HG03039 (cell line): Measurements from ENCODE around the gene MPPED1.

Experiments
- ATAC-seq: cut with Tn5 transposase; IDR thresholded peaks from one replicate; pipeline ENCODE4 v1.9.1; 2021; ENCODE audit warnings: mild to moderate bottlenecking, moderate library complexity; ENCODE audit not compliant: unreplicated experiment

MPPED1 gene

GRCh38 chr22:43474161-43475101 is 62.6 kb downstream of the MPPED1 start:
- ATAC-seq = no peak

- no peak for ATAC-seq
Measured at GRCh38 chr22:43475549-43476076, 63.8 kb downstream of the MPPED1 start.

DNA sequence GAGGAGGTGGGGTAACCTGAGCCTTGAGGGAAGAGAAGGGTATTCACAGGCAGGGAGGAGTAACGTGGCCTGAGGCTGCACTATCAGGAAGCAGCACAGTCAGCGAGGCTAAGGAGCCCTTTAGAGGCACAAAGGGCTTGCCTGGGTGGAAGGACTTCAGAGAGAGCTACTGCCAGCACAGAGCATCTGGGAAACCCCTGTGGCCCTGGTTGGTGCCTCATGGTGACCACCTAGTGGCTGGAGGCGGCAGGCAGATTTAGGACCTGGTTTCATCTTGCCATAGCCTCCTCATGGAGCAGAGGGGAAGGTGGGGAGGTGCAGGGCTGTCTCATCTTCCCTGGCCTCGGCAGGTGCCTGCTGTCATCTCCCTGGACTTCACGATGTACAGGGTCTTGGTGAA is 64.5 kb downstream of the MPPED1 start:
- ATAC-seq = no peak

GRCh38 chr22:43476751-43477725 is 65.2 kb downstream of the MPPED1 start:
- ATAC-seq = no peak

DNA sequence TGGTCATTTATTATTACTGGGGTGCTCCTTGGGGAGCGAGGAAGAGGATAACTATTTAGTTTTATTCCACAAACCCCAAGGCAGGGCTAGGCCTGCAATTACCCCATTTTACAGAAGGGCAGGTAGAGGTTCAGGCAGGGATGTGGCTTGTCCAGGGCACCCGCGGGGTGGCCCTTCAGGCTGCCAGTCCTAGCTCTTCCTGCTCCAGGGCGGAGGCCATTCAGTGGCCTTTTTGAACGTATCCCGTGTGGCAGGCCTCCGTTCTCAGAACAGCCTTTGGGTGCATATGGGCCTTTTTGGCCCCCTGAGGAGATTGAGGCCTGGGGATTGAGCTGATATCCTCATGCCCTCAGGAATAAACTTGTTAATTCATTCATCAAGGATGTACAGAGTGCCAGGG is 66.2 kb downstream of the MPPED1 start:
- no peak for ATAC-seq

DNA sequence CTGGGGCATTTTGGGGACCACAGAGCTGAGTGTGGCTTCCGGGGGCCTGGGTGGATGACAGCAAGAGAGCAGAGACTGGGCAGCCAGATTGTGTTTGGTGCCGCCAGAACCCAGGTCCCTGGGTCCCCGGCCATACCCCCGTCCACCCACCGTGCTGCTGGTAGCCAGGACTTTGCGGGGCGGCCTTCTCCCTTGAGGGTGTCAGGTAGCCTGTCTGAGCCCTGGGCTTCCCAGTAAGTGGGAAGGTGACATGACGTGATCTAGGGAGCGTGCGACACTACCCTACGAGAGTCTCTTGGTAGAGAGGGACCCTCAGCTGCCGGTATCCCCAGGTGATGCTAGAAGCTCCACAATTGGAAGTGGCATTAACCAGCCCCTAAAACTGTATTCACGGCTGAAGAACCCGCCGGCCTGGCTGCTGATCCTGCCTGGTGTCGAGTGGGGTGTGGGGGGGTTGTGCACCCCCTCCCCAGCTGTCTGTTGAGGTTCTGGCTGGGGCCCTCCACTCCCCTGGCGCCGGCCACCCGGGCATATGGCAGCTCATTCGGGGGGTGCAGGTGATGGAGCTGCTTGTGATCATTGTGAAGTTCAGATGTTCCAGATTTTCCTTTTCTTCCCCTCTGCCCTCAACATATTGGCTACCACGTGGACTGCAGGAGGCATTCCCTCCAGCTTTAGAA is 66.9 kb downstream of the MPPED1 start:
- no peak for ATAC-seq

DNA sequence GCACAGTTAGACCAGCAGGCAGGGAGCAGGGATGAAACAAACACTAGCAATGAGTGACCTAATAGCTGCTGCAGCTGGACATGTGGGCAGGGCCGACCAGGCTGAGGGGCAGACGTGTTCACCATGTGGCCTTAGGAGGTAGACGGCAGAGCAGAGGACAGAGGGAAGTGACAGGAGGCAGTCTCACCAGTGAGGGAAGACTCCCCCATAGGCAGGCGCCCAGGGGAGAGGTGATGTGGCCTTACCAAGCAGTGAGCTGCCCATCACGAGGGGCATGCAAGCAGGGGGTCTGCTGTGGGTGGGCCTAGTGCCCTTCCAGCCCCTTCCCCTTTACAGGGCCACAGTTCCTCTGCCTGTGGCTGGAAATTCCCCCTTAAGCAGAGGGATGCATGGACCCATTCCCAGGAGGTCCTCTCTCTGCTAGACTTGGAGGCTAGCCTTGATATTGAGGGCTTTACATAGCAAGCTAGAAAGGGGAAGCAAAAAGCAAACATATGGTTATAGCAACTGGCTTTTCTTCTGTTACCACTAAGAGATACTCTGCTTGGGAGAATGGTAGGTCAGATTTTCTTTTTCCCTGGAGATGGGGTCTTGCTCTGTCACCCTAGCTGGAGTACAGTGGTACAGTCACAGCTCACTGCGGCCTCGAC is 67.6 kb downstream of the MPPED1 start:
- ATAC-seq = no peak

DNA sequence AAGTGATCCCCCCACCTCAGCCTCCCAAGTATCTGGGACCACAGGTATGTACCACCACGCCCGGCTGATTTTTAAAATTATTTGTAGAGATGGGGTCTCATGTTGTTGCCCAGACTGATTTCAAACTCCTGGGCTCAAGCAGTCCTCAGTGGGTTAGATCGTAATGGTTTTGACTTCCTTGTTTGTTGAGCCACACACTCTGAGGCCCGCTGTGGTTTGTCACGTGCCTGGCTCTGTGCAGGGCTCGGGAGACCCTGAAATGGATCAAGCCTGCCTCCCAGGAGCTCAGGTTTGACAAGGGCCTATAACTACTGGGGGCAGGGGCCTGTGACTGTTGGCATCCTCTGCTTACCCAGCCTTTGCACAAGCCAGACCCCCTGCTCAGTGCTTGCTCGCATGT is 68.1 kb downstream of the MPPED1 start:
- no peak for ATAC-seq

GRCh38 chr22:43481568-43482317 is 69.9 kb downstream of the MPPED1 start:
- ATAC-seq = no peak

DNA sequence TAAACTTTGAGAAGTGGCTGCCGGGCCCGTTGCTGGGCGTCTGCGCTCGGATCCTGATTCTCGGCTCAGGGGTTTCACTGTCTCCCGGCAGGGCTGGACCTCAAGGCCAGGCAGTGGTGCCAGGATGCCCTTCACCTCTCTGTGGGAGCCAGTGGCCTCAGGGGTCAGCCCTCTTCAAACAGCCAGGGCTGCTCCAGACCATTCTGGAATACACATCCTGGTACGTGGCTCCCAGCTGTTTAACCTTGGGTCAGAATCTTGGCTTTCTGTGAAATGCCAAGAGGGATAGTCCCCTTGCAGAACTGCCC is 70.5 kb downstream of the MPPED1 start:
- no peak for ATAC-seq

DNA sequence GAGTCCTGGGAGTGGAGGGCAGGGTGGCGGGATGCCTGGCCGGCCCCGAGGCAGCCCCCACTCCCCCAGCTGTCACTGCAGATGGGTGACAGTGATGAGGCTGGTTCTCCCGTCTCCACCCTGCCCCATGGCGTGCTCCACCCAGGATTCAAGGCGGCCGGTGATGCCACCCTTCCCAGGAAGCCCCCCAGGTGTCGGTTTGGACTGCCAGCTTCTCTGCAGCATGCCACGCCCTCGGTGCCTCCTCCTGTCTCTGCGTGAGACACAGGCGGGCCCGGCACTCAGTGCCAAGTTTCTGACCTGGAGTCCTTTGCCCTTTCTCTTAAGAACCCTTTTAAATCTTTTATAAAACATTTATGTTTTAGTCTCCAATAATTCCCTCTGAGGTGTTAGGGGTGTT is 71.5 kb downstream of the MPPED1 start:
- ATAC-seq = no peak

- ATAC-seq = no peak
Measured at GRCh38 chr22:43483669-43484068, 71.9 kb downstream of the MPPED1 start.

DNA sequence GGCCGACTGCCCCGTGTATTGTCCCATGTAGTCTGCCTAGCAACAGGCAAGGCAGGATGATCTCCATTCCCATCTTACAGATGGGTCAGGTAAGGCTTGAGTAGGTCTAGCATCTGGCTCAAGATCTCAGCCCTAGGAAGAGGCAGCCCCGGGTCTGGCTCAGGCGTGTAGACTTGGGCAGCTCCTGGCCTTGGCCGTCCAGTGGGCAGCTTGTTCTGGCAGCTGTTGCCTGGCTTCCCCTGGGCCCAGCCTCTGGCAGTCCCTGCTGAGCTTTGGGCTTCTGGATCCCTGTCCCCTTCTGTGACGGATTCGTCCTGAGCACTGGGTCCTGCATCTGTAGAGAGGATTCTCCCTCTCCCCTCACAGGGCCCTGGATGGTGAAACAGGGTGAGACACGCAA is 72.4 kb downstream of the MPPED1 start:
- no peak for ATAC-seq

DNA sequence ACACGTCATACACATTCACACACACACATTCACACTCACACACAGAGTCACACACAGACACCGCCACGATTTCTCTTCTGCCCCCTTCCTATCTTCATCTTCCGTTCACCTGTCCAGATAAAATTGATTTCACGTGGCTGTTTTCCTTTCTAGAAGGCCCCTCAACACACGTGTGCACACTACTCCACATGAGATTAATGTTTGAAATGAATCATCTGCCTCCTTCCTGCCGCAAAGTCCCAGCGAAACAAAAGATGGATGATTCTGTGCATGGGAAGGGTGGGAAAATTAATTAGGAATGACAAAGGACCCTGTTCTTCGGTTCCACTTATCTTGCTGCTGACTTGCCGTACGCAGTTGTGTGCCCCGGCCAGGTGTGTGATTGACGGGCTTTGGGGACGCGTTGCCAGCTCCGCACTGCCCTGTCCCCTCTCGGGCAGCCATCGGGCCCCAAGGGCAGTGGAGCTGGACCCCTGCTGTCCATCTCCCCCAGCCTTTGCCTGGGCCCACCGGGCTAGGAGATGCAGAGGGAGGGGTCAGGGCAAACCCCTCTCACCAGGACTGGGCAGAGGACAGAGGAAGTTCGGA is 73.8 kb downstream of the MPPED1 start:
- ATAC-seq = no peak

DNA sequence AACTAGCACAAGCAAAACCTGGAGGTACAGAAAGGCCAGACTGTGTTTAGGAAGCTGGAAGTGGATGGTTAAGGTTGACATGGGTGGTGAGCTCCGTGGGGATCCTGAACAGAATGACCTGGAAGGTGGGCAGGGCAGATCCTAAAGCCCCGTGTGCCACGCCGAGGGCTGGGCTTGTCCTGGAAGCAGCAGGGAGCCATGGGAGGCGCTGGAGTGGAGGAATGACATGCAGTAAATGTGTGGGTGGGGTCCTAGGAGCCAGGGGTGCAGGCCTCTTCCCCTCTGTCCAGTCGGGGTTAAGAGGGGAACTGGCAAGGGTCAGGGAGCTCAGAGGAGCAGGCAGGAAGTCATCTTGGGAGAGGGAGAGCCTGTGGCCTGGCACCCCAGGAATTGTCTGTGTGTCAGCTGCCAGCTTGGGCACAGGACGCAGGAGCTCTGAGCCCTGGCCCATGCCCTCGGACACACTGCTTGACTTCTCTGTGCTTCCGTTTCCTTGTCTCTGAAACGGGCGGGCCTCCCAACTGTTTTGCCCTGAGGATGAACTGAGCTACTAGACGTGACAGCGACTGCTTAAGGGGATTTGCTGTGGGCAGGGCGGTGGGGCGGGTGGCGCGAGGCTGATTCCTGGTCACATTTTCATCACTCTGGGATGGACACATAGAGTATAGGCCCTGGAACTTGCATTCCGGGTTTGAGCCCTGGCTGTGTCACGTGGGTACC is 75.7 kb downstream of the MPPED1 start:
- no peak for ATAC-seq

DNA sequence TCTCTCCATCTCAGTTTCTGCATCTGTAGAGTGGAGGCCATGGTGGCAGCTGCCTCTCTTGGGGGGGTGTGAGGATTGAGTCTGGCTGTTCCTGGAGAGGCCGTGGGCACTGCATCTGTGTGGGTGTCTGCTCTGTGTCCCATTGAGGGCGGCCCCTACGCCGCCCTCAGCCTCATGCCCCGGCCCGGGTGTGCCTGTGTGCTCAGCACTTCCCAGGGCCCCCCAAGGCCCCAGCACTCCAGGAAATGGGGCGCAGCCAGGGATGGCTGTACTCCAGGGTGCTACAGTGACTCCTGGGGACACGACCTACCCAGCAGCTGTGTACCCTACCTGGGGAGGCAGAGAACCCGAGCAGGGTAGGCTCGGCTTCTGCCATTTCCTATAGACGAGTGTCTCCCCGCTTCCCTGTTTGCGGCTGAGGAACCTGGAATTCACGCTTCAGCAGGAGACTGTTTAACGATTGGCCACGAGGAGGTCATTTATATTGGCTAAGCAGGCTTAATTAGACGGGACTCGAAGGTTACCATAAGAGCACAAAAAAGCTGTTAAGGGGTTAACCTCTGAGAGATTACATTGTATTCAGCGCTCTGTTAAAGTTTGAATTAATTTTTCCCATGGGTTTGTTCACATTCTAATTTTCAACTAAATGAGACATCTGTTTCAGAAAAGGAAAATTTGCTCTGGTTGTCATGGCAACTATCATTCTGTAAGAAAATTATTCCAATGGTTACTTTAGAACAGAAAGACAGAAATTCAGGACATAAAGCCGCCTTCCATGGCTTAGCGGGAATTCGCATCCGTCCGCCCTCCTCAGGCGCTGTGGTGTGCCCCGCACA is 76.4 kb downstream of the MPPED1 start:
- no peak for ATAC-seq

GRCh38 chr22:43488937-43489336 is 77.1 kb downstream of the MPPED1 start:
- ATAC-seq = no peak

DNA sequence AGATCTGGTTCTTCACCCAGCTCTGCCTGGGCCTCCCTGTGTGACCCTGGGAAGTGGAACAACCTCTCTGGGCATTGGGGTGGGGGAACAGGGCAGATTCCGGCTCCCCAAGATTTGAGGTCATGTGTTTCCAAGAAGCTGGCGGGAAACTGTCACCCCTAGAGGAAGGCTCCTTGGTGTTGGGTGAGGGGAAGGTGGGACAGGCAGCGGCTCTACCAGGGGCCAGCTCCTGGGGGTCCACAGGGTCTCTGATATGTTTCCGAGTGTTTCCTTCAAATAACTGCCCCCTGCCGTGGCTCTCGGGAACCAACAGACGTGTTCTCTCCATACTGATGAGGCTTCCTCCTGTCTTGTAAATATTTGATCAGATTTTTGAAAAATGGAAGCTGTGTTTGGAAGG is 78.5 kb downstream of the MPPED1 start:
- ATAC-seq = no peak
